ENCODE data around the gene EFHD1. TPM values are rescaled to one million over a fixed set of nuclear protein-coding genes. Genes with fewer than 3 reads are reported as not detected.

The EFHD1 gene
- total RNA-seq, 1 donor, result 3.6 TPM

DNA sequence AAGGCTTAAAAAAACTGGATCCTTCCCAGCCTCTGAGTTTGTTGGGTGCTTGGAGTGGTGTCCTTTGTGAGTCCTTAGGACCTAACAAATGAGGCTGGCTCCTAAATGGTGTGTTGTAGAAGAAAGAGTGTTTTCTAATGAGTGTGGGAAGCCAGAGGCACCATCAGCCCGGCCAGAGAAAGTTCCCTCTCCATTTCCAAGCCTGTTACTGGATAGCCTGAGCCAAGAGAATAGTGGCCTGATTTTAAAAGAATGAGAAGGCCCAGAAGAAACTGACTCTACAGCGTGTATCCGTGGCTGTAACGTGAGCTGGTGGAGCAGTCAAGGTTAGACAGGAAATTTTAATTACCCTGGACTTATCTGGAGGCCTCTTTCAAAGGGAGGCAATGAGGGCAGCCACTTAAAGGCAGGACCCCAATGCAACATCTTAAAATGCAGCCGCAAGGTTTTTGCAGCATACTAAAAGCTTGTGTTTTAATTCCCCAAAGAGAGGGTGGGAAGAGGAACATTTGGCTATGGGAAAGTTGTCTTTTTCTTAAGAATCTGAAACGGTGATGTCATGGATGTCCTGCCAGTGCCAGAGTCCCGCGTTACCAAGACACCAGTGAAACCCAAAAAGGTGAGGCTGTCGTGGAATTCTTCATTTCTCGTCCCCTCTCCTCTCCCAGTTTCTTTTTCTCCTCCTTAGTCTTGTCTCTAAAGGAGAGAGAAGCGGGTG, 4.6 kb downstream of the EFHD1 start:
- no peak overlapping the region for H3K4me3 ChIP-seq (ENCODE audit: insufficient read depth, low read length)
- H3K79me2 ChIP-seq (ENCODE audit: insufficient read depth, low read length), result no peaks in the 10 kb centered on the region
- no peak overlapping the region for H2AFZ ChIP-seq (ENCODE audit: low read length)
- H3K4me2 ChIP-seq (ENCODE audit: insufficient read depth, low read length), result no peak overlapping the region
- H3K9me3 ChIP-seq (ENCODE audit: low read depth, low read length), result no peaks in the 10 kb centered on the region
- DNase-seq (ENCODE audit: insufficient read length, low spot score, missing footprints), result no peak
- TF ChIP-seq, protein P1, sequence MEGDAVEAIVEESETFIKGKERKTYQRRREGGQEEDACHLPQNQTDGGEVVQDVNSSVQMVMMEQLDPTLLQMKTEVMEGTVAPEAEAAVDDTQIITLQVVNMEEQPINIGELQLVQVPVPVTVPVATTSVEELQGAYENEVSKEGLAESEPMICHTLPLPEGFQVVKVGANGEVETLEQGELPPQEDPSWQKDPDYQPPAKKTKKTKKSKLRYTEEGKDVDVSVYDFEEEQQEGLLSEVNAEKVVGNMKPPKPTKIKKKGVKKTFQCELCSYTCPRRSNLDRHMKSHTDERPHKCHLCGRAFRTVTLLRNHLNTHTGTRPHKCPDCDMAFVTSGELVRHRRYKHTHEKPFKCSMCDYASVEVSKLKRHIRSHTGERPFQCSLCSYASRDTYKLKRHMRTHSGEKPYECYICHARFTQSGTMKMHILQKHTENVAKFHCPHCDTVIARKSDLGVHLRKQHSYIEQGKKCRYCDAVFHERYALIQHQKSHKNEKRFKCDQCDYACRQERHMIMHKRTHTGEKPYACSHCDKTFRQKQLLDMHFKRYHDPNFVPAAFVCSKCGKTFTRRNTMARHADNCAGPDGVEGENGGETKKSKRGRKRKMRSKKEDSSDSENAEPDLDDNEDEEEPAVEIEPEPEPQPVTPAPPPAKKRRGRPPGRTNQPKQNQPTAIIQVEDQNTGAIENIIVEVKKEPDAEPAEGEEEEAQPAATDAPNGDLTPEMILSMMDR (IDR thresholded peaks at IDR 0.05; ENCODE audit: extremely low read depth, low read depth, low read length), result no peak
- no peaks in the 10 kb centered on the region for H4K20me1 ChIP-seq (ENCODE audit: insufficient read depth, low read length)
- H3K36me3 ChIP-seq (ENCODE audit: insufficient read depth, low read length), result no peaks in the 10 kb centered on the region
- peaks cover 2% of the 10 kb centered on the region for H3K4me1 ChIP-seq (ENCODE audit: insufficient read depth, low read length)
- H3K27me3 ChIP-seq (ENCODE audit: insufficient read depth, low read length), result peaks cover 52% of the 10 kb centered on the region
- no peak overlapping the region for H3K27ac ChIP-seq (ENCODE audit: low read depth, low read length)

DNA sequence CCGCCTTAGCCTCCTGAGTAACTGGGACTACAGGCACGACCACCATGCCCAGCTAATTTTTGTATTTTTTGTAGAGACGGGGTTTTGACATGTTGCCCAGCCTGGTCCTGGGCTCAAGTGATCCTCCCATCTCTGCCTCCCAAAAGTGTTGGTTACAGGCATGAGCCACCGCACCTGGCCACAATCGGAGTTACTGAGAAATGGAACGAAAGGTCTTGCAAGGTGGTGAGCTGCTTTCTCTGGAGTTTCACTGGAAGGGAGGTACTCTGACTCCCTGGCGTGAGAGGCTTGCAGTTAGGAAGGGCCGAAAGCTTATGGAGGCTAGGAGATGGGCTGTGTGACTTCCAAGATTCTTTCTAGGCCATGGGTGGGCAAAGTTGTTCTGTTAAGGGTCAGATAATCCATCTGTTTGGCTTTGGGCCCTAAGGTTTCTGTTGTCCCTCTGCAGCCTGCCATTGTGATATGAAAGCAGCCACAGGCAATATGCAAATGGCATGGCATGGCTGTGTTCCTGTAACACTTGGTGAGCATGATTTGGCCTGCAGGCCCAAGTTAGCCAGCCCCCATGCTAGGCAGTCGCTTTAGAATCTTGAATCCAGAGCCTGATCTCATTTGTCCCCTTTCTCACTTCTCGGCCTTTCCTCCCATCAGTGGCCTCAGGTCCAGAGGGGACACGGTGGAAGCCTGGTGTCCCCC, 7.9 kb downstream of the EFHD1 start:
- Histone ChIP-seq H3K9me3 (ENCODE audit: low read depth, low read length) (no peaks in the 10 kb centered on the region), H2AFZ (ENCODE audit: low read length) (no peak overlapping the region), H3K4me3 (ENCODE audit: insufficient read depth, low read length) (no peak overlapping the region), H4K20me1 (ENCODE audit: insufficient read depth, low read length) (no peaks in the 10 kb centered on the region), H3K79me2 (ENCODE audit: insufficient read depth, low read length) (no peaks in the 10 kb centered on the region), H3K4me1 (ENCODE audit: insufficient read depth, low read length) (no peaks in the 10 kb centered on the region), H3K27ac (ENCODE audit: low read depth, low read length) (no peak overlapping the region), H3K36me3 (ENCODE audit: insufficient read depth, low read length) (no peaks in the 10 kb centered on the region), H3K27me3 (ENCODE audit: insufficient read depth, low read length) (peaks cover 20% of the 10 kb centered on the region), H3K4me2 (ENCODE audit: insufficient read depth, low read length) (no peak overlapping the region)
- no peak for DNase-seq (ENCODE audit: insufficient read length, low spot score, missing footprints)
- TF ChIP-seq, protein P1 (IDR thresholded peaks at IDR 0.05; ENCODE audit: extremely low read depth, low read depth, low read length), result no peak

DNA sequence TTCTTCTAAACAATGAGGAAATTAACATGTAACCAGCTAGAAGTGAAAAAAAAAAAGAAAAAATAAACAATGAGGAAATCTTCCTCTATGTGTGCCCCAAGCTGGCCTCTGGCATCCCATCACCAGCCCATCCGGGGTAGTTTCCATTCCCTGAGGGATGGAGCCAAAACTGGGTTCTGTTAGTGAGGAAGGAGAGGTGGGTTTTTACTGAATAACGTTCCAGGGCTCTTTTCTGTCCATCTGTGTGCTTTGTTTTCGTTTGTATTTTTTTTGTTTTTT, 9.7 kb downstream of the EFHD1 start:
- no peak overlapping the region for H2AFZ ChIP-seq (ENCODE audit: low read length)
- peaks cover 13% of the 10 kb centered on the region for H3K27me3 ChIP-seq (ENCODE audit: insufficient read depth, low read length)
- no peak overlapping the region for H3K4me3 ChIP-seq (ENCODE audit: insufficient read depth, low read length)
- no peaks in the 10 kb centered on the region for H3K36me3 ChIP-seq (ENCODE audit: insufficient read depth, low read length)
- no peak overlapping the region for H3K4me2 ChIP-seq (ENCODE audit: insufficient read depth, low read length)
- H3K27ac ChIP-seq (ENCODE audit: low read depth, low read length), result no peak overlapping the region
- H4K20me1 ChIP-seq (ENCODE audit: insufficient read depth, low read length), result no peaks in the 10 kb centered on the region
- no peaks in the 10 kb centered on the region for H3K9me3 ChIP-seq (ENCODE audit: low read depth, low read length)
- H3K79me2 ChIP-seq (ENCODE audit: insufficient read depth, low read length), result no peaks in the 10 kb centered on the region
- no peak for DNase-seq (ENCODE audit: insufficient read length, low spot score, missing footprints)
- TF ChIP-seq, protein P1 (IDR thresholded peaks at IDR 0.05; ENCODE audit: extremely low read depth, low read depth, low read length), result no peak
- no peaks in the 10 kb centered on the region for H3K4me1 ChIP-seq (ENCODE audit: insufficient read depth, low read length)

- Histone ChIP-seq H2AFZ (ENCODE audit: low read length) (no peak overlapping the region), H3K4me1 (ENCODE audit: insufficient read depth, low read length) (no peaks in the 10 kb centered on the region), H3K9me3 (ENCODE audit: low read depth, low read length) (no peaks in the 10 kb centered on the region), H3K79me2 (ENCODE audit: insufficient read depth, low read length) (no peaks in the 10 kb centered on the region), H3K36me3 (ENCODE audit: insufficient read depth, low read length) (no peaks in the 10 kb centered on the region), H4K20me1 (ENCODE audit: insufficient read depth, low read length) (no peaks in the 10 kb centered on the region), H3K4me2 (ENCODE audit: insufficient read depth, low read length) (no peak overlapping the region), H3K27me3 (ENCODE audit: insufficient read depth, low read length) (peaks cover 6% of the 10 kb centered on the region), H3K27ac (ENCODE audit: low read depth, low read length) (no peak overlapping the region), H3K4me3 (ENCODE audit: insufficient read depth, low read length) (no peak overlapping the region)
- TF ChIP-seq, protein P1 (IDR thresholded peaks at IDR 0.05; ENCODE audit: extremely low read depth, low read depth, low read length), result no peak
- DNase-seq (ENCODE audit: insufficient read length, low spot score, missing footprints), result no peak
These were observed 10.5 kb downstream of the EFHD1 start for GRCh38 chr2:232643813-232644347.

All from osteoblast (primary cell).